HG02798 (cell line): ENCODE measurements around the gene NT5DC1.
"Not testable (repeated sequence)": the region's sequence is repeated elsewhere in the genome, so short reads cannot be mapped to it uniquely, and the experiment has no call there.

Experiments used
- ATAC-seq: cut with Tn5 transposase; IDR thresholded peaks from one replicate; pipeline ENCODE4 v1.9.1; 2021; ENCODE audit warnings: mild to moderate bottlenecking; ENCODE audit not compliant: unreplicated experiment, poor library complexity

NT5DC1 gene

GRCh38 chr6:116087437-116088027 lies 13.1 kb upstream of the NT5DC1 start:
- ATAC-seq, result peak; percentile 96

- no peak for ATAC-seq
Measured at GRCh38 chr6:116088946-116089345, 11.7 kb upstream of the NT5DC1 start.

GRCh38 chr6:116090251-116090650 lies 10.4 kb upstream of the NT5DC1 start:
- ATAC-seq, result peak; percentile 48

- no peak for ATAC-seq
Measured at GRCh38 chr6:116094041-116094440, 6.6 kb upstream of the NT5DC1 start.

GRCh38 chr6:116096048-116096759 lies 4.4 kb upstream of the NT5DC1 start:
- not testable (repeated sequence) for ATAC-seq

- ATAC-seq, result no peak
Measured at GRCh38 chr6:116096979-116097816, 3.5 kb upstream of the NT5DC1 start.

GRCh38 chr6:116099036-116099435 lies 1.6 kb upstream of the NT5DC1 start:
- ATAC-seq, result no peak

GRCh38 chr6:116101302-116101718 lies 657 bp downstream of the NT5DC1 start:
- no peak for ATAC-seq

- no peak for ATAC-seq
Measured at GRCh38 chr6:116101790-116102189, 1.1 kb downstream of the NT5DC1 start.

- no peak for ATAC-seq
Measured at GRCh38 chr6:116102873-116103272, 2.2 kb downstream of the NT5DC1 start.

GRCh38 chr6:116104636-116105035 lies 4.0 kb downstream of the NT5DC1 start:
- ATAC-seq, result no peak

- ATAC-seq, result no peak
Measured at GRCh38 chr6:116105247-116105646, 4.6 kb downstream of the NT5DC1 start.

- ATAC-seq, result no peak
Measured at GRCh38 chr6:116106146-116106545, 5.5 kb downstream of the NT5DC1 start.

GRCh38 chr6:116108836-116109235 lies 8.2 kb downstream of the NT5DC1 start:
- ATAC-seq, result peak; percentile 34

- ATAC-seq, result peak; percentile 78
Measured at GRCh38 chr6:116111552-116112528, 11.2 kb downstream of the NT5DC1 start.

GRCh38 chr6:116113386-116113785 lies 12.7 kb downstream of the NT5DC1 start:
- no peak for ATAC-seq

GRCh38 chr6:116115781-116116180 lies 15.1 kb downstream of the NT5DC1 start:
- no peak for ATAC-seq

- no peak for ATAC-seq
Measured at GRCh38 chr6:116118608-116119007, 18.0 kb downstream of the NT5DC1 start.

- no peak for ATAC-seq
Measured at GRCh38 chr6:116120430-116120829, 19.8 kb downstream of the NT5DC1 start.

- ATAC-seq, result no peak
Measured at GRCh38 chr6:116126032-116126431, 25.4 kb downstream of the NT5DC1 start, which contains the start of gene COL10A1. Gene COL10A1 (minus strand): TSS chr6:116126132. CDS start chr6:116125492, 640 bp downstream.
